ENCODE data around the gene OR2G2.

The OR2G2 gene

GRCh38 chr1:247588060-247588459 is at the start of gene OR2G2:
TSS of gene OR2G2 (plus strand) at chr1:247588360. CDS start at chr1:247588360, 0 bp downstream.
- DNase-seq: no peak

- DNase-seq: no peak
These were observed 49.6 kb upstream of the OR2G2 start for GRCh38 chr1:247538561-247538960.

GRCh38 chr1:247539215-247539614 is 48.9 kb upstream of the OR2G2 start:
- no peak for DNase-seq

- DNase-seq: no peak
These were observed 47.6 kb upstream of the OR2G2 start for GRCh38 chr1:247540581-247540980.

- no peak for DNase-seq
These were observed 45.3 kb upstream of the OR2G2 start for GRCh38 chr1:247542811-247543210.

- DNase-seq: no peak
These were observed 40.1 kb upstream of the OR2G2 start for GRCh38 chr1:247548092-247548491.

- DNase-seq: no peak
These were observed 39.4 kb upstream of the OR2G2 start, which contains the start of gene GCSAML for GRCh38 chr1:247548769-247549182. TSS of gene GCSAML (plus strand) at chr1:247549134. CDS start at chr1:247549192, 58 bp downstream.

- no peak for DNase-seq
These were observed 36.4 kb upstream of the OR2G2 start for GRCh38 chr1:247551721-247552120.

- no peak for DNase-seq
These were observed 35.9 kb upstream of the OR2G2 start for GRCh38 chr1:247552231-247552630.

- no peak for DNase-seq
These were observed 30.1 kb upstream of the OR2G2 start for GRCh38 chr1:247557926-247558674.

- DNase-seq: no peak
These were observed 26.4 kb upstream of the OR2G2 start for GRCh38 chr1:247561711-247562110.

- no peak for DNase-seq
These were observed 26.0 kb upstream of the OR2G2 start for GRCh38 chr1:247562198-247562597.

GRCh38 chr1:247574236-247574635 is 13.9 kb upstream of the OR2G2 start:
- DNase-seq: no peak

- no peak for DNase-seq
These were observed 13.5 kb upstream of the OR2G2 start for GRCh38 chr1:247574664-247575063.

- peak; percentile 2 for DNase-seq
These were observed 11.6 kb upstream of the OR2G2 start for GRCh38 chr1:247576514-247576913.

- DNase-seq: no peak
These were observed 9.2 kb upstream of the OR2G2 start for GRCh38 chr1:247578946-247579460.

GRCh38 chr1:247605286-247605685 is 17.1 kb downstream of the OR2G2 start, which contains the start of gene OR2G3:
TSS of gene OR2G3 (plus strand) at chr1:247605586. CDS start at chr1:247605586, 0 bp downstream.
- no peak for DNase-seq

- no peak for DNase-seq
These were observed 25.2 kb downstream of the OR2G2 start for GRCh38 chr1:247613405-247613804.

GRCh38 chr1:247614625-247615024 is 26.5 kb downstream of the OR2G2 start:
- no peak for DNase-seq

- no peak for DNase-seq
These were observed 39.8 kb downstream of the OR2G2 start for GRCh38 chr1:247627951-247628350.

GRCh38 chr1:247638011-247638410 is 49.9 kb downstream of the OR2G2 start:
- no peak for DNase-seq

- DNase-seq: no peak
These were observed 50.6 kb downstream of the OR2G2 start for GRCh38 chr1:247638781-247639180.
